Astrocyte of the spinal cord (primary cell): ENCODE results near the gene MYO16.
"Not testable (repeated sequence)": the region's sequence is repeated elsewhere in the genome, so short reads cannot be mapped to it uniquely, and the experiment has no call there.

Experiments
- DNase-seq: peaks from one replicate; pipeline ENCODE4 v3.0.0; 2011; ENCODE audit warnings: low read depth, low spot score
- H3K4me3 ChIP-seq: 2 replicates; pipeline ENCODE4 v1.5.1; 2011; ENCODE audit warnings: low read depth, mild to moderate bottlenecking, low read length, moderate library complexity
- CTCF ChIP-seq: IDR thresholded peaks from 2 replicates; pipeline ENCODE4 v1.5.1; 2012; ENCODE audit warnings: low read depth, mild to moderate bottlenecking, low read length, inconsistent platforms
- in situ Hi-C: cut with HindIII; loops from 2 replicates; pipeline ENCODE4 v1.10.0; 2017; ENCODE audit warnings: low sequenced_read_pairs

Gene MYO16

GRCh38 chr13:108779308-108779707 is 149.9 kb downstream of the MYO16 start:
- DNase-seq: no peak
- H3K4me3 ChIP-seq: no peak overlapping the region
- in situ Hi-C loops: no loop called here
- no peak for TF ChIP-seq CTCF

- no peak for TF ChIP-seq CTCF
- in situ Hi-C loops: no loop called here
Observed at GRCh38 chr13:108780706-108781105, 151.3 kb downstream of the MYO16 start.

GRCh38 chr13:108781312-108781711 is 151.9 kb downstream of the MYO16 start:
- DNase-seq: no peak
- no peak overlapping the region for H3K4me3 ChIP-seq
- no peak for TF ChIP-seq CTCF
- in situ Hi-C loops: no loop called here

More at GRCh38 chr13:108780706-108781105, 151.3 kb downstream of the MYO16 start:
- no peak overlapping the region for H3K4me3 ChIP-seq
- no peak for DNase-seq

- H3K4me3 ChIP-seq, DNase-seq, in situ Hi-C loops: not testable (repeated sequence)
Observed at GRCh38 chr13:108782480-108782879, 153.1 kb downstream of the MYO16 start.

- H3K4me3 ChIP-seq: no peak overlapping the region
- no peak for TF ChIP-seq CTCF
- no peak for DNase-seq
- in situ Hi-C loops: no loop called here
Observed at GRCh38 chr13:108785844-108786243, 156.4 kb downstream of the MYO16 start.

- DNase-seq: no peak
- TF ChIP-seq CTCF: no peak
- in situ Hi-C loops: no loop called here
- H3K4me3 ChIP-seq: no peak overlapping the region
Observed at GRCh38 chr13:108786456-108787200, 157.2 kb downstream of the MYO16 start.

GRCh38 chr13:108787700-108788414 is 158.4 kb downstream of the MYO16 start:
- TF ChIP-seq CTCF: no peak
- no peak overlapping the region for H3K4me3 ChIP-seq
- in situ Hi-C loops: no loop called here
- no peak for DNase-seq
